ENCODE results near the gene IL4I1.

The IL4I1 gene

GRCh38 chr19:49937750-49938381 is 41.2 kb upstream of the IL4I1 start:
- H3K4me3 ChIP-seq (ENCODE audit: low read depth, low read length): no peak overlapping the region
- TF ChIP-seq CTCF (IDR thresholded peaks at IDR 0.05; ENCODE audit: borderline replicate concordance, insufficient read depth, low read depth, low read length): peak; percentile 92

GRCh38 chr19:49936549-49936948 is 39.9 kb upstream of the IL4I1 start:
- no peak for TF ChIP-seq CTCF (IDR thresholded peaks at IDR 0.05; ENCODE audit: borderline replicate concordance, insufficient read depth, low read depth, low read length)
- no peak overlapping the region for H3K4me3 ChIP-seq (ENCODE audit: low read depth, low read length)

DNA sequence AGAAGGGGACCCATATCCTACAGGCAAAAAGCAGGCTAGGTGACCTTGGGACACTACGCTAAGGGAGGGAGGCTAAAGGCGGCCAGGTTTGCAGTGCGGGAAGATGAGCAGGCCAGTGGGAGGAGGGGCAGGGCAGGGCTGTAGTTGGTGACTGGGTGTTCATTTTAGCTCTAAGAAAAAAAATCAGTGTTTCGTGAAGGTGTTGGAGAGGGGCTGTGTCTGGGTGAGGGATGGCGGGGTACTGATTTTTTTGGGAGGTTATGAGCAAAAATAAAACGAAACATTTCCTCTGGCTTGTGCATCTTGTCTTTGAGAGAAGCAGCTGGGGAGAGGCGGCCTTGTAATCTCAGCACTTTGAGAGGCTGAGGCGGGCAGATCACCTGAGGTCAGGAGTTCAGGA is 37.0 kb upstream of the IL4I1 start:
- TF ChIP-seq CTCF (IDR thresholded peaks at IDR 0.05; ENCODE audit: borderline replicate concordance, insufficient read depth, low read depth, low read length): no peak
- no peak overlapping the region for H3K4me3 ChIP-seq (ENCODE audit: low read depth, low read length)

GRCh38 chr19:49932731-49933131 is 36.0 kb upstream of the IL4I1 start:
- TF ChIP-seq CTCF (IDR thresholded peaks at IDR 0.05; ENCODE audit: borderline replicate concordance, insufficient read depth, low read depth, low read length): no peak
- no peak overlapping the region for H3K4me3 ChIP-seq (ENCODE audit: low read depth, low read length)

DNA sequence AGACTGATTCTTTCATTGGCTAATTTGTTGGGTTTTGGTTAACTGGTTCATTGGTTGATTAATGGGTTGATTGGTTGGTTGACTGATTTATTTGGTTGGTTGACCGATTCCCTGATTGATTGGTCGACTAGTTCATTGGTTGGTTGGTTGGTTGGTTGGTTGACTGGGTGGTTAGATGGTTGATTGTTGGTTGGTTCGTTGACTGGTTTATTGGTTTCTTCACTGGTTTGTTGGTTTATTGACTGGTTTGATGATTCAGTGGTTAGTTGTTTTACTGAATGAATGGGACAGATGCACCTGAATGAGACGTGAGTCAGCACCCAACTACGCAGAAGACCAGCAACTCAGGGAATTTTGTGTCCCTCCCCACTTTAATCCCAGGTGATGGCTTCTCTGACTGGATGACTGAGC is 35.4 kb upstream of the IL4I1 start:
- no peak for TF ChIP-seq CTCF (IDR thresholded peaks at IDR 0.05; ENCODE audit: borderline replicate concordance, insufficient read depth, low read depth, low read length)
- H3K4me3 ChIP-seq (ENCODE audit: low read depth, low read length): no peak overlapping the region

DNA sequence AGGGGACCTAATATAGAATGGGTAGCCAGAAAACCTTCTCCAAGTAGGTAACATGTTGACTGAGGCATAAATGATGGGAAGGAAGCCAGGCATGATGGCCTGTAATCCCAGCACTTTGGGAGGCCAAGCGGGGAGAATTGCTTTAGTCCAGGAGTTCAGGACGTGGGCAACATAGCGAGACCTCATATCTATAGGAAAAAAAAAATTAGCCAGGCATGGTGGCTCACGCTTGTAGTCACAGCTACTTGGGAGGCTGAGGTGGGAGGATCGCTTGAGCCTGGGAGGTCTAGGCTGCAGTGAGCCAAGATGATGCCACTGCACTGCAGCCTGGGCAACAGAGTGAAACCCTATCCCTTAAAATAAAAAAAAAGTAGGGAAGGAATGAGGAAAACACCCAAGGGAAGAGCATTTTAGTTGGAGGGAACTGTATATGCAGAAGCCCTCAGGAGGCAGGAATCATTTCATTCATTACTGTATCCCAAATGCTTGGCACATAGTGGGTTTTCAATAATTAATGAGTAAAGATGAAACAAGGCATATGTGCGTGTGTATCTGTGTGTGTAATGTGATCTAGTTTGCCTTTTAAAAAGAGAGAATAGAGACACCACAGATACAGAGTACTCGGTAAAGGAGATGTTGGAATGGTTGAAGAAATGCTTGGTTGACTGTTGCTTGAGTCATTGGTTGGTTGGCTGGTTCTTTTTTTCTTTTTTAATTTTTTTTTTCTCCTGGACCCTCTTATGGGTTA is 34.8 kb upstream of the IL4I1 start:
- no peak overlapping the region for H3K4me3 ChIP-seq (ENCODE audit: low read depth, low read length)
- no peak for TF ChIP-seq CTCF (IDR thresholded peaks at IDR 0.05; ENCODE audit: borderline replicate concordance, insufficient read depth, low read depth, low read length)

- H3K4me3 ChIP-seq (ENCODE audit: low read depth, low read length): no peak overlapping the region
- no peak for TF ChIP-seq CTCF (IDR thresholded peaks at IDR 0.05; ENCODE audit: borderline replicate concordance, insufficient read depth, low read depth, low read length)
Measured at GRCh38 chr19:49930483-49931011, 33.9 kb upstream of the IL4I1 start.

Measured in GM12875 (cell line).